ENCODE data around the gene MTIF3.

Gene MTIF3

DNA sequence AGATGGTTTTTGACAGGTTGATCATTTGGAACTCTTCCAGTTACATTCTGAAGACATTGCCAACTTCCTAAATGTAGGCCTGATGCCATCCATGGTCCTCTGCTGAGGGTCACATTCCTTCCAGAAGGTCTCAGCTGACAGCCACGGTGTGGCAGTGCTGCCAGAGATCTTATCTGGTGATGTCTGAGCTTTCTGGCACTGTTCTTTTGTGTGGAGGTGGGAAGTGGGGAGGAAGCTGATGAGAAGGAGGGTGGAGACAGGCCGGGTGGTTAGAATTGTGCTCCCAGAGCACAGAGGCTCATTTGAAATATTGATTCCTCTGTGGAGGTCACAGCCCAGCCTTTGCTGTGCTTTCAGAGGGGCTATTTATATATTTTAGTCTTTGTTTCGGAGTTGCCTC lies 16.1 kb upstream of the MTIF3 start:
- TF ChIP-seq ZNF70 (CRISPR knock-in tag; IDR thresholded peaks at IDR 0.05) (no peak), ESRRG (CRISPR knock-in tag; IDR thresholded peaks at IDR 0.05) (no peak), TSHZ2 (CRISPR knock-in tag; IDR thresholded peaks at IDR 0.05) (no peak), CREB5 (CRISPR knock-in tag; IDR thresholded peaks at IDR 0.05; ENCODE audit: low read depth) (no peak), ZC3H10 (CRISPR knock-in tag; IDR thresholded peaks at IDR 0.05) (no peak), OSR1 (CRISPR knock-in tag; IDR thresholded peaks at IDR 0.05) (no peak), ZFP3 (CRISPR knock-in tag; IDR thresholded peaks at IDR 0.05) (no peak), ISL1 (CRISPR knock-in tag; IDR thresholded peaks at IDR 0.05) (no peak), TOX (CRISPR knock-in tag; IDR thresholded peaks at IDR 0.05; ENCODE audit: borderline replicate concordance) (no peak), RARB (CRISPR knock-in tag; IDR thresholded peaks at IDR 0.05) (no peak), BACH2 (CRISPR knock-in tag; IDR thresholded peaks at IDR 0.05; ENCODE audit: borderline replicate concordance) (no peak), GLIS3 (CRISPR knock-in tag; IDR thresholded peaks at IDR 0.05) (no peak)
- TF ChIP-seq, protein P1, sequence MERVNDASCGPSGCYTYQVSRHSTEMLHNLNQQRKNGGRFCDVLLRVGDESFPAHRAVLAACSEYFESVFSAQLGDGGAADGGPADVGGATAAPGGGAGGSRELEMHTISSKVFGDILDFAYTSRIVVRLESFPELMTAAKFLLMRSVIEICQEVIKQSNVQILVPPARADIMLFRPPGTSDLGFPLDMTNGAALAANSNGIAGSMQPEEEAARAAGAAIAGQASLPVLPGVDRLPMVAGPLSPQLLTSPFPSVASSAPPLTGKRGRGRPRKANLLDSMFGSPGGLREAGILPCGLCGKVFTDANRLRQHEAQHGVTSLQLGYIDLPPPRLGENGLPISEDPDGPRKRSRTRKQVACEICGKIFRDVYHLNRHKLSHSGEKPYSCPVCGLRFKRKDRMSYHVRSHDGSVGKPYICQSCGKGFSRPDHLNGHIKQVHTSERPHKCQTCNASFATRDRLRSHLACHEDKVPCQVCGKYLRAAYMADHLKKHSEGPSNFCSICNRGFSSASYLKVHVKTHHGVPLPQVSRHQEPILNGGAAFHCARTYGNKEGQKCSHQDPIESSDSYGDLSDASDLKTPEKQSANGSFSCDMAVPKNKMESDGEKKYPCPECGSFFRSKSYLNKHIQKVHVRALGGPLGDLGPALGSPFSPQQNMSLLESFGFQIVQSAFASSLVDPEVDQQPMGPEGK (CRISPR knock-in tag; IDR thresholded peaks at IDR 0.05; ENCODE audit: borderline replicate concordance), result no peak

GRCh38 chr13:27465611-27466010 lies 15.2 kb upstream of the MTIF3 start:
- ATAC-seq, result no peak
- TF ChIP-seq CSRNP3 (CRISPR knock-in tag; IDR thresholded peaks at IDR 0.05), result no peak
- no peak for TF ChIP-seq TCF4 (CRISPR knock-in tag; IDR thresholded peaks at IDR 0.05; ENCODE audit: borderline replicate concordance)
- TF ChIP-seq ARNTL (CRISPR knock-in tag; IDR thresholded peaks at IDR 0.05; ENCODE audit: borderline replicate concordance, low read depth), result no peak
- no peak for TF ChIP-seq BACH2 (CRISPR knock-in tag; IDR thresholded peaks at IDR 0.05; ENCODE audit: borderline replicate concordance)
- no peak for TF ChIP-seq RARB (CRISPR knock-in tag; IDR thresholded peaks at IDR 0.05)
- no peak for TF ChIP-seq ESRRG (CRISPR knock-in tag; IDR thresholded peaks at IDR 0.05)
- TF ChIP-seq TSHZ2 (CRISPR knock-in tag; IDR thresholded peaks at IDR 0.05), result no peak
- TF ChIP-seq ZNF70 (CRISPR knock-in tag; IDR thresholded peaks at IDR 0.05), result no peak
- TF ChIP-seq TOX (CRISPR knock-in tag; IDR thresholded peaks at IDR 0.05; ENCODE audit: borderline replicate concordance), result no peak
- TF ChIP-seq SNAI2 (CRISPR knock-in tag; IDR thresholded peaks at IDR 0.05), result no peak
- TF ChIP-seq CSDC2 (CRISPR knock-in tag; IDR thresholded peaks at IDR 0.05), result no peak
- no peak for TF ChIP-seq ZC3H10 (CRISPR knock-in tag; IDR thresholded peaks at IDR 0.05)
- TF ChIP-seq PPARA (CRISPR knock-in tag; IDR thresholded peaks at IDR 0.05; ENCODE audit: borderline replicate concordance), result no peak
- TF ChIP-seq, protein P1 (CRISPR knock-in tag; IDR thresholded peaks at IDR 0.05; ENCODE audit: borderline replicate concordance), result no peak
- no peak for TF ChIP-seq ZNF565 (CRISPR knock-in tag; conservative IDR thresholded peaks at IDR 0.05; ENCODE audit: low read depth)
- no peak for TF ChIP-seq ZFP3 (CRISPR knock-in tag; IDR thresholded peaks at IDR 0.05)
- TF ChIP-seq ZFP30 (CRISPR knock-in tag; IDR thresholded peaks at IDR 0.05), result no peak
- no peak for TF ChIP-seq ZNF8 (CRISPR knock-in tag; IDR thresholded peaks at IDR 0.05)
- TF ChIP-seq, protein P2, sequence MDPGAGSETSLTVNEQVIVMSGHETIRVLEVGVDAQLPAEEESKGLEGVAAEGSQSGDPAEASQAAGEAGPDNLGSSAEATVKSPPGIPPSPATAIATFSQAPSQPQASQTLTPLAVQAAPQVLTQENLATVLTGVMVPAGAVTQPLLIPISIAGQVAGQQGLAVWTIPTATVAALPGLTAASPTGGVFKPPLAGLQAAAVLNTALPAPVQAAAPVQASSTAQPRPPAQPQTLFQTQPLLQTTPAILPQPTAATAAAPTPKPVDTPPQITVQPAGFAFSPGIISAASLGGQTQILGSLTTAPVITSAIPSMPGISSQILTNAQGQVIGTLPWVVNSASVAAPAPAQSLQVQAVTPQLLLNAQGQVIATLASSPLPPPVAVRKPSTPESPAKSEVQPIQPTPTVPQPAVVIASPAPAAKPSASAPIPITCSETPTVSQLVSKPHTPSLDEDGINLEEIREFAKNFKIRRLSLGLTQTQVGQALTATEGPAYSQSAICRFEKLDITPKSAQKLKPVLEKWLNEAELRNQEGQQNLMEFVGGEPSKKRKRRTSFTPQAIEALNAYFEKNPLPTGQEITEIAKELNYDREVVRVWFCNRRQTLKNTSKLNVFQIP (CRISPR knock-in tag; IDR thresholded peaks at IDR 0.05; ENCODE audit: borderline replicate concordance, low read depth), result no peak

More for the DNA sequence above, 16.1 kb upstream of the MTIF3 start:
- ATAC-seq, result no peak
